Cardiac muscle cell (in vitro differentiated cells and primary cell): ENCODE data around the gene ITGAE. TPM values are rescaled to one million over a fixed set of nuclear protein-coding genes. Genes with fewer than 3 reads are reported as not detected.

Experiments
- DNase-seq, 2 donors: peaks; one replicate each; pipeline versions ENCODE4 v3.0.0 to v3.0.0-alpha.2; 2010 to 2017; ENCODE audit warnings: low read depth in 1 of 2, low spot score in 1 of 2
- H3K27ac ChIP-seq: fragments of 200-600 bp; sonication (generic); 2 replicates; pipeline ENCODE4 v1.5.1; 2016
- H3K27me3 ChIP-seq: fragments of 200-600 bp; sonication (generic); 2 replicates; pipeline ENCODE4 v1.6.0; 2016; ENCODE audit warnings: control low read depth
- H3K36me3 ChIP-seq: fragments of 200-600 bp; sonication (generic); 2 replicates; pipeline ENCODE4 v1.5.1; 2016; ENCODE audit warnings: control low read depth
- H3K4me1 ChIP-seq: fragments of 200-600 bp; sonication (generic); 2 replicates; pipeline ENCODE4 v1.8.1; 2017; ENCODE audit warnings: low read depth, mild to moderate bottlenecking, mixed run types
- H3K4me3 ChIP-seq: fragments of 200-600 bp; sonication (generic); 2 replicates; pipeline ENCODE4 v1.5.1; 2016; ENCODE audit warnings: mild to moderate bottlenecking
- H3K9me3 ChIP-seq: fragments of 200-600 bp; sonication (generic); 2 replicates; pipeline ENCODE4 v1.5.1; 2017; ENCODE audit warnings: low read depth, mild to moderate bottlenecking, control low read depth
- CTCF ChIP-seq: IDR thresholded peaks from 2 replicates; pipeline ENCODE4 v1.5.1; 2012; ENCODE audit warnings: low read depth, mild to moderate bottlenecking, low read length
- polyA plus RNA-seq: library from polyadenylated mRNA; unstranded; fragments of >200 nt; fragmentation: Nextera tagmentation; extraction: Ambion mirVana; gene quantifications from 2 replicates; pipeline ENCODE4 v1.2.1, GENCODE V29; 2016
- total RNA-seq: library from RNA; depleted of rRNA; stranded (reverse); fragments of >200 nt; gene quantifications from 2 replicates; pipeline ENCODE4 v1.2.3, GENCODE V29; 2016

Gene ITGAE
- total and polyA plus RNA-seq, 2 experiments from 2014 or later = 15.6 to 86.6 TPM

DNA sequence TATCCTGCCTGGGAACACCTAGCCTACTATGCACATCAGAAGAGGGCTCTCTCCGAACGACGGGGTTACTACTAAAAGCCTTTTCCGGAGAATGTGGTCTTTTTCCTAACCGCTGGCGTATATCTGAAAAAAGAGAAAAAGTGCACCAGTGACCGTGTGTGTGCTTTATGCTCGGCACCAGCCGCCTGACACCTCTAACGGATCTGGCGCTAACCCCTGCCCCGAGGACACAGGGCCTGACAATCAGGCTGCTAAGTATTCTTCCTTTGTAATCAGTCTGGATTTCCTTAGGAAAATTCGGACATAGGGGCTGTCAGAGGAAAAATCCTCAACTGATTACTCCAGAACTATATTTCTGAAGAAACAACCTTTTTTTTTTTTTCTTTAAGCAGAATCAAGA is 13.4 kb upstream of the ITGAE start:
- peaks cover 79% of the 10 kb centered on the region for H3K36me3 ChIP-seq
- no peaks in the 10 kb centered on the region for H3K9me3 ChIP-seq
- DNase-seq = no peak
- no peaks in the 10 kb centered on the region for H3K4me1 ChIP-seq
- no peak for TF ChIP-seq CTCF
- peak overlapping the region; percentile 58 for H3K27ac ChIP-seq
- no peaks in the 10 kb centered on the region for H3K27me3 ChIP-seq
- no peak overlapping the region for H3K4me3 ChIP-seq

DNA sequence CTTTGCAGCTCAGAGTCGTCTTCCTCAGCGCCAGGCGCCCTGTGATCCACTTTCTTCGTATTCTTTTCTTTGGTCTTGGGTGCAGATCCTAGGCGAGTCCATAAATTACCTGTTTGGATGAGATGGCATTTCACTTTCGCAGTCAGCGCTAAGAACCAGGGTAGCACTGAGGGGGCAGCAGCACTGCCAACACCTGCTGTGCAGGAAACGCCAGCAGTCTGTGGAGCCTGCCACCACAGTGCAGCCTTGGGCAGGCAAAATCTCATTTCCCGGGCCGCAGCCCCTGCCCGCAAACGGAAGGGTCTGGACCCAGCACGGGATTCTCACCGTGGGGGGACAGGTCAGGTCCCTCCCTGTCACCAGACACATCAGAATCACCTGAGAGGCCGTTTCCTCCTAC is 12.2 kb upstream of the ITGAE start:
- Histone ChIP-seq H3K4me1 (no peaks in the 10 kb centered on the region), H3K4me3 (no peak overlapping the region), H3K27ac (no peak overlapping the region), H3K27me3 (no peaks in the 10 kb centered on the region), H3K36me3 (peaks cover 71% of the 10 kb centered on the region), H3K9me3 (no peaks in the 10 kb centered on the region)
- TF ChIP-seq CTCF = no peak
- no peak for DNase-seq

- H3K9me3 ChIP-seq = no peaks in the 10 kb centered on the region
- no peaks in the 10 kb centered on the region for H3K27me3 ChIP-seq
- DNase-seq = no peak
- H3K36me3 ChIP-seq = peaks cover 67% of the 10 kb centered on the region
- no peaks in the 10 kb centered on the region for H3K4me1 ChIP-seq
- H3K27ac ChIP-seq = no peak overlapping the region
- no peak overlapping the region for H3K4me3 ChIP-seq
- no peak for TF ChIP-seq CTCF
Measured at GRCh38 chr17:3812771-3813170, 11.8 kb upstream of the ITGAE start.

DNA sequence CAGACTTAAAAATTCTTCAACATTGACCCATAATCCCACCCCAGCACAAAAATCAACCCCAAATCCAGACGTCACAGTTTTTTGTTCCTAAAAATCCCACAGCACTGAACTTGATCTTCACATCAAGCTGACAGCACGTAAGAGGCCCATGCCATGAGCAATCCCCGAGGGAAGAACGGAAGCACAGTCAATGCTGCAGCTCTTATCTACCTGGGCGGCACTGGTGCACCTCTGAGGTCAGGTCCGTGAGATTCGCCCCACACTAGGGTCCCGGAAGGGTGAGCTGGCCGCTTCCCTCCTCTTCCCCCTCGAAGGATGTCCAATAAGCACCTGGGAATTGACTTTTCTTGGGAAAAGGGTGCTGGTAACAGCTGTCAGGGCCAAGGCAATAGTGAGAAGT is 11.3 kb upstream of the ITGAE start:
- Histone ChIP-seq H3K4me3 (no peak overlapping the region), H3K27me3 (no peaks in the 10 kb centered on the region), H3K27ac (peak overlapping the region; percentile 17), H3K4me1 (no peaks in the 10 kb centered on the region), H3K9me3 (no peaks in the 10 kb centered on the region), H3K36me3 (peaks cover 65% of the 10 kb centered on the region)
- no peak for TF ChIP-seq CTCF
- no peak for DNase-seq

DNA sequence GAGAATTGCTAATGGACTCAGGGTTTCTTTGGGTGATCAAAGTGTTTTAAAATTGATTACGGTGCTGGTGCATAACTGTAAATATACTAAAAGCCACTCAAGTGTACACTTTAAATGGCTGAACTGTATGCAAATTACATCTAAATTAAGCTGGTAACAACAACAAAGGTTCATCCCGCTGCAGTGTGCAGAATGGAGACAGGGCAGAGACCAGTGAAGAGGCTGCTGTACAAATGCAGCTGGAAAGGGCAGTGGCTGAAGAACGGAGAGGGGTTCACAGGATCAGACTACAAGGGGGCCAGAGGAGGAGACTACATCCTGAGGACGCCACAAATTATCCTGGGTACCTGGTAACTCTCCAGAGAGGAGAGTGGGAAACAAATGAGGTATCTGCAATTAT is 9.0 kb upstream of the ITGAE start:
- Histone ChIP-seq H3K27me3 (no peaks in the 10 kb centered on the region), H3K9me3 (no peaks in the 10 kb centered on the region), H3K27ac (no peak overlapping the region), H3K36me3 (peaks cover 48% of the 10 kb centered on the region), H3K4me3 (no peak overlapping the region), H3K4me1 (no peaks in the 10 kb centered on the region)
- no peak for TF ChIP-seq CTCF
- no peak for DNase-seq

GRCh38 chr17:3809135-3809534 is 8.1 kb upstream of the ITGAE start:
- no peaks in the 10 kb centered on the region for H3K4me1 ChIP-seq
- DNase-seq = no peak
- no peaks in the 10 kb centered on the region for H3K27me3 ChIP-seq
- H3K36me3 ChIP-seq = peaks cover 41% of the 10 kb centered on the region
- TF ChIP-seq CTCF = no peak
- no peak overlapping the region for H3K27ac ChIP-seq
- no peak overlapping the region for H3K4me3 ChIP-seq
- H3K9me3 ChIP-seq = no peaks in the 10 kb centered on the region
